Measurements from ENCODE around the gene CIB1.
A peak's percentile ranks its signal among the peaks of the same experiment; 100 is the strongest.

CIB1 gene

GRCh38 chr15:90187257-90187868 lies 46.4 kb downstream of the CIB1 start:
- H3K27me3 ChIP-seq (ENCODE audit: control insufficient read depth, insufficient read depth, low read length), result no peaks in the 10 kb centered on the region
- H3K9ac ChIP-seq (ENCODE audit: low read length), result no peak overlapping the region
- H3K4me1 ChIP-seq (ENCODE audit: control insufficient read depth, insufficient read depth, low read length), result peaks cover 58% of the 10 kb centered on the region
- no peaks in the 10 kb centered on the region for H3K9me3 ChIP-seq (ENCODE audit: control insufficient read depth, low read length)
- no peak overlapping the region for H3K4me3 ChIP-seq (ENCODE audit: low read length)
- no peaks in the 10 kb centered on the region for H3K36me3 ChIP-seq (ENCODE audit: control insufficient read depth, insufficient read depth, low read length)

- Histone ChIP-seq H3K27me3 (ENCODE audit: control insufficient read depth, insufficient read depth, low read length) (no peaks in the 10 kb centered on the region), H3K4me1 (ENCODE audit: control insufficient read depth, insufficient read depth, low read length) (peaks cover 35% of the 10 kb centered on the region), H3K9ac (ENCODE audit: low read length) (peak overlapping the region; percentile 85), H3K36me3 (ENCODE audit: control insufficient read depth, insufficient read depth, low read length) (no peaks in the 10 kb centered on the region), H3K4me3 (ENCODE audit: low read length) (peak overlapping the region; percentile 82), H3K9me3 (ENCODE audit: control insufficient read depth, low read length) (no peaks in the 10 kb centered on the region)
These were observed 48.7 kb downstream of the CIB1 start for GRCh38 chr15:90184786-90185704.

GRCh38 chr15:90184119-90184785 lies 49.5 kb downstream of the CIB1 start:
- peak overlapping the region; percentile 67 for H3K4me3 ChIP-seq (ENCODE audit: low read length)
- H3K4me1 ChIP-seq (ENCODE audit: control insufficient read depth, insufficient read depth, low read length), result peaks cover 31% of the 10 kb centered on the region

GRCh38 chr15:90181776-90182175 lies 52.0 kb downstream of the CIB1 start:
- Histone ChIP-seq H3K36me3 (ENCODE audit: control insufficient read depth, insufficient read depth, low read length) (no peaks in the 10 kb centered on the region), H3K4me1 (ENCODE audit: control insufficient read depth, insufficient read depth, low read length) (peaks cover 27% of the 10 kb centered on the region), H3K27me3 (ENCODE audit: control insufficient read depth, insufficient read depth, low read length) (no peaks in the 10 kb centered on the region), H3K9me3 (ENCODE audit: control insufficient read depth, low read length) (no peaks in the 10 kb centered on the region), H3K9ac (ENCODE audit: low read length) (no peak overlapping the region), H3K4me3 (ENCODE audit: low read length) (no peak overlapping the region)

More at GRCh38 chr15:90184119-90184785, 49.5 kb downstream of the CIB1 start:
- no peaks in the 10 kb centered on the region for H3K9me3 ChIP-seq (ENCODE audit: control insufficient read depth, low read length)
- no peaks in the 10 kb centered on the region for H3K27me3 ChIP-seq (ENCODE audit: control insufficient read depth, insufficient read depth, low read length)
- H3K9ac ChIP-seq (ENCODE audit: low read length), result peak overlapping the region; percentile 85
- no peaks in the 10 kb centered on the region for H3K36me3 ChIP-seq (ENCODE audit: control insufficient read depth, insufficient read depth, low read length)

Measured in mucosa of stomach (tissue), 1 donor.